ENCODE results near the gene SLC25A24.

- TF ChIP-seq PKNOX1 (IDR thresholded peaks at IDR 0.05): no peak
- no peak for TF ChIP-seq L3MBTL2 (conservative IDR thresholded peaks at IDR 0.05)
- no peak for TF ChIP-seq FOXK2 (IDR thresholded peaks at IDR 0.05)
- TF ChIP-seq ZNF384 (IDR thresholded peaks at IDR 0.05): no peak
- no peak for TF ChIP-seq ELF4 (IDR thresholded peaks at IDR 0.05)
- TF ChIP-seq FOXA1 (IDR thresholded peaks at IDR 0.05): no peak
Observed at GRCh38 chr1:108097018-108097417, 103.1 kb downstream of the SLC25A24 start.
